ENCODE measurements around the gene NEMP1.

The NEMP1 gene

GRCh38 chr12:57126561-57126960, 48.0 kb upstream of the NEMP1 start:
- H4K91ac ChIP-seq (ENCODE audit: low read length) = no peak overlapping the region
- no peak overlapping the region for H2BK15ac ChIP-seq (ENCODE audit: low read depth, poor library complexity, severe bottlenecking)
- H3K9ac ChIP-seq (ENCODE audit: low read length) = peak overlapping the region; percentile 92
- no peaks in the 10 kb centered on the region for H3K27me3 ChIP-seq (ENCODE audit: control insufficient read depth in 1 of 2, insufficient read depth in 1 of 2, low read length in 2 of 2)
- no peak overlapping the region for H3K18ac ChIP-seq (ENCODE audit: low read depth in 1 of 2, low read length in 2 of 2)
- no peak overlapping the region for H3K14ac ChIP-seq (ENCODE audit: low read length in 2 of 2)
- no peaks in the 10 kb centered on the region for H3K9me3 ChIP-seq (ENCODE audit: control insufficient read depth, low read length)
- peaks cover 1% of the 10 kb centered on the region for H3K79me1 ChIP-seq (replicated peaks; ENCODE audit: low read length, poor library complexity, severe bottlenecking)
- H3K4me2 ChIP-seq (ENCODE audit: low read length, poor library complexity, severe bottlenecking) = no peak overlapping the region
- no peak overlapping the region for H3K4ac ChIP-seq (ENCODE audit: low read depth in 1 of 2, low read length in 2 of 2)
- peak overlapping the region in 1 of 2 experiments; percentile 83 for H3K4me3 ChIP-seq (ENCODE audit: insufficient read depth in 1 of 2, low read depth in 1 of 2, low read length in 2 of 2)
- no peak overlapping the region for H2BK120ac ChIP-seq (ENCODE audit: low read depth, low read length)
- H2AFZ ChIP-seq (ENCODE audit: low read depth, low read length) = no peak overlapping the region
- H2BK12ac ChIP-seq (ENCODE audit: low read length in 2 of 2) = no peak overlapping the region
- H2BK5ac ChIP-seq (ENCODE audit: low read depth, low read length, poor library complexity, severe bottlenecking) = no peak overlapping the region
- H3K4me1 ChIP-seq (ENCODE audit: control insufficient read depth, insufficient read depth, low read depth, low read length) = peaks cover 14% of the 10 kb centered on the region
- H3K23ac ChIP-seq (ENCODE audit: low read length in 2 of 2) = no peak overlapping the region
- H2AK5ac ChIP-seq (ENCODE audit: low read length, severe bottlenecking) = no peak overlapping the region
- 68% methylated on average over 7 of the region's 7 CpGs for WGBS
- DNase-seq = no peak
- no peak overlapping the region for H4K8ac ChIP-seq (ENCODE audit: low read length)
- H3K27ac ChIP-seq (ENCODE audit: low read length, poor library complexity, severe bottlenecking) = no peak overlapping the region
- H3K36me3 ChIP-seq (ENCODE audit: control insufficient read depth in 1 of 2, insufficient read depth in 2 of 2, low read depth in 1 of 2, low read length in 2 of 2) = peaks cover 0 to 9% of the 10 kb centered on the region in 2 experiments

- 88% methylated on average over 8 of the region's 11 CpGs for WGBS
- Histone ChIP-seq H3K9me3 (ENCODE audit: control insufficient read depth, low read length) (no peaks in the 10 kb centered on the region), H3K4ac (ENCODE audit: low read depth in 1 of 2, low read length in 2 of 2) (no peak overlapping the region), H2BK15ac (ENCODE audit: low read depth, poor library complexity, severe bottlenecking) (no peak overlapping the region), H3K9ac (ENCODE audit: low read length) (peak overlapping the region; percentile 92), H2BK120ac (ENCODE audit: low read depth, low read length) (no peak overlapping the region), H2BK12ac (ENCODE audit: low read length in 2 of 2) (no peak overlapping the region), H3K4me3 (ENCODE audit: insufficient read depth in 1 of 2, low read depth in 1 of 2, low read length in 2 of 2) (no peak overlapping the region), H4K8ac (ENCODE audit: low read length) (no peak overlapping the region), H4K91ac (ENCODE audit: low read length) (no peak overlapping the region), H3K27me3 (ENCODE audit: control insufficient read depth in 1 of 2, insufficient read depth in 1 of 2, low read length in 2 of 2) (no peaks in the 10 kb centered on the region), H2AK5ac (ENCODE audit: low read length, severe bottlenecking) (no peak overlapping the region), H3K4me2 (ENCODE audit: low read length, poor library complexity, severe bottlenecking) (no peak overlapping the region), H3K14ac (ENCODE audit: low read length in 2 of 2) (no peak overlapping the region), H3K79me1 (replicated peaks; ENCODE audit: low read length, poor library complexity, severe bottlenecking) (peaks cover 1% of the 10 kb centered on the region), H2BK5ac (ENCODE audit: low read depth, low read length, poor library complexity, severe bottlenecking) (no peak overlapping the region), H3K23ac (ENCODE audit: low read length in 2 of 2) (no peak overlapping the region), H2AFZ (ENCODE audit: low read depth, low read length) (no peak overlapping the region), H3K18ac (ENCODE audit: low read depth in 1 of 2, low read length in 2 of 2) (no peak overlapping the region), H3K36me3 (ENCODE audit: control insufficient read depth in 1 of 2, insufficient read depth in 2 of 2, low read depth in 1 of 2, low read length in 2 of 2) (peaks cover 0 to 4% of the 10 kb centered on the region in 2 experiments), H3K4me1 (ENCODE audit: control insufficient read depth, insufficient read depth, low read depth, low read length) (peaks cover 10% of the 10 kb centered on the region), H3K27ac (ENCODE audit: low read length, poor library complexity, severe bottlenecking) (no peak overlapping the region)
- DNase-seq = no peak
Observed at GRCh38 chr12:57126061-57126460, 47.5 kb upstream of the NEMP1 start.

GRCh38 chr12:57124261-57124877, 45.8 kb upstream of the NEMP1 start:
- Histone ChIP-seq H2BK5ac (ENCODE audit: low read depth, low read length, poor library complexity, severe bottlenecking) (no peak overlapping the region), H2BK15ac (ENCODE audit: low read depth, poor library complexity, severe bottlenecking) (no peak overlapping the region), H3K4me1 (ENCODE audit: control insufficient read depth, insufficient read depth, low read depth, low read length) (peaks cover 4% of the 10 kb centered on the region), H3K9ac (ENCODE audit: low read length) (no peak overlapping the region), H4K91ac (ENCODE audit: low read length) (no peak overlapping the region), H3K4me3 (ENCODE audit: insufficient read depth in 1 of 2, low read depth in 1 of 2, low read length in 2 of 2) (no peak overlapping the region), H2BK120ac (ENCODE audit: low read depth, low read length) (no peak overlapping the region), H2AFZ (ENCODE audit: low read depth, low read length) (no peak overlapping the region), H3K27me3 (ENCODE audit: control insufficient read depth in 1 of 2, insufficient read depth in 1 of 2, low read length in 2 of 2) (no peaks in the 10 kb centered on the region), H3K79me1 (replicated peaks; ENCODE audit: low read length, poor library complexity, severe bottlenecking) (peaks cover 1% of the 10 kb centered on the region), H3K36me3 (ENCODE audit: control insufficient read depth in 1 of 2, insufficient read depth in 2 of 2, low read depth in 1 of 2, low read length in 2 of 2) (no peaks in the 10 kb centered on the region), H2BK12ac (ENCODE audit: low read length in 2 of 2) (no peak overlapping the region), H3K14ac (ENCODE audit: low read length in 2 of 2) (no peak overlapping the region), H3K4ac (ENCODE audit: low read depth in 1 of 2, low read length in 2 of 2) (no peak overlapping the region), H3K18ac (ENCODE audit: low read depth in 1 of 2, low read length in 2 of 2) (no peak overlapping the region), H3K4me2 (ENCODE audit: low read length, poor library complexity, severe bottlenecking) (no peak overlapping the region), H3K23ac (ENCODE audit: low read length in 2 of 2) (no peak overlapping the region), H2AK5ac (ENCODE audit: low read length, severe bottlenecking) (no peak overlapping the region), H3K9me3 (ENCODE audit: control insufficient read depth, low read length) (no peaks in the 10 kb centered on the region), H3K27ac (ENCODE audit: low read length, poor library complexity, severe bottlenecking) (no peak overlapping the region), H4K8ac (ENCODE audit: low read length) (no peak overlapping the region)
- peak; percentile 77 for DNase-seq
- WGBS = 18% methylated on average over 10 of the region's 10 CpGs

- Histone ChIP-seq H4K91ac (ENCODE audit: low read length) (no peak overlapping the region), H2AFZ (ENCODE audit: low read depth, low read length) (no peak overlapping the region), H3K9ac (ENCODE audit: low read length) (no peak overlapping the region), H3K27me3 (ENCODE audit: control insufficient read depth in 1 of 2, insufficient read depth in 1 of 2, low read length in 2 of 2) (no peaks in the 10 kb centered on the region), H2BK5ac (ENCODE audit: low read depth, low read length, poor library complexity, severe bottlenecking) (no peak overlapping the region), H2AK5ac (ENCODE audit: low read length, severe bottlenecking) (no peak overlapping the region), H3K36me3 (ENCODE audit: control insufficient read depth in 1 of 2, insufficient read depth in 2 of 2, low read depth in 1 of 2, low read length in 2 of 2) (no peaks in the 10 kb centered on the region), H2BK120ac (ENCODE audit: low read depth, low read length) (no peak overlapping the region), H3K14ac (ENCODE audit: low read length in 2 of 2) (no peak overlapping the region), H4K8ac (ENCODE audit: low read length) (no peak overlapping the region), H3K79me1 (replicated peaks; ENCODE audit: low read length, poor library complexity, severe bottlenecking) (peaks cover 1% of the 10 kb centered on the region), H3K4me3 (ENCODE audit: insufficient read depth in 1 of 2, low read depth in 1 of 2, low read length in 2 of 2) (no peak overlapping the region), H3K18ac (ENCODE audit: low read depth in 1 of 2, low read length in 2 of 2) (no peak overlapping the region), H2BK15ac (ENCODE audit: low read depth, poor library complexity, severe bottlenecking) (no peak overlapping the region), H3K4me2 (ENCODE audit: low read length, poor library complexity, severe bottlenecking) (no peak overlapping the region), H2BK12ac (ENCODE audit: low read length in 2 of 2) (no peak overlapping the region), H3K23ac (ENCODE audit: low read length in 2 of 2) (no peak overlapping the region), H3K4me1 (ENCODE audit: control insufficient read depth, insufficient read depth, low read depth, low read length) (peaks cover 4% of the 10 kb centered on the region), H3K4ac (ENCODE audit: low read depth in 1 of 2, low read length in 2 of 2) (no peak overlapping the region), H3K27ac (ENCODE audit: low read length, poor library complexity, severe bottlenecking) (no peak overlapping the region), H3K9me3 (ENCODE audit: control insufficient read depth, low read length) (no peaks in the 10 kb centered on the region)
- WGBS = 33% methylated on average over 1 of the region's 2 CpGs
- no peak for DNase-seq
Observed at GRCh38 chr12:57123813-57124212, 45.2 kb upstream of the NEMP1 start.

Measured in mesenchymal stem cell (in vitro differentiated cells and primary cell).